NCI-H146 (cell line): ENCODE results near the gene E4F1.

Experiments
- DNase-seq: peaks from one replicate; lab custom pipeline; 2025; lab: John Stamatoyannopoulos, UW

E4F1 gene

DNA sequence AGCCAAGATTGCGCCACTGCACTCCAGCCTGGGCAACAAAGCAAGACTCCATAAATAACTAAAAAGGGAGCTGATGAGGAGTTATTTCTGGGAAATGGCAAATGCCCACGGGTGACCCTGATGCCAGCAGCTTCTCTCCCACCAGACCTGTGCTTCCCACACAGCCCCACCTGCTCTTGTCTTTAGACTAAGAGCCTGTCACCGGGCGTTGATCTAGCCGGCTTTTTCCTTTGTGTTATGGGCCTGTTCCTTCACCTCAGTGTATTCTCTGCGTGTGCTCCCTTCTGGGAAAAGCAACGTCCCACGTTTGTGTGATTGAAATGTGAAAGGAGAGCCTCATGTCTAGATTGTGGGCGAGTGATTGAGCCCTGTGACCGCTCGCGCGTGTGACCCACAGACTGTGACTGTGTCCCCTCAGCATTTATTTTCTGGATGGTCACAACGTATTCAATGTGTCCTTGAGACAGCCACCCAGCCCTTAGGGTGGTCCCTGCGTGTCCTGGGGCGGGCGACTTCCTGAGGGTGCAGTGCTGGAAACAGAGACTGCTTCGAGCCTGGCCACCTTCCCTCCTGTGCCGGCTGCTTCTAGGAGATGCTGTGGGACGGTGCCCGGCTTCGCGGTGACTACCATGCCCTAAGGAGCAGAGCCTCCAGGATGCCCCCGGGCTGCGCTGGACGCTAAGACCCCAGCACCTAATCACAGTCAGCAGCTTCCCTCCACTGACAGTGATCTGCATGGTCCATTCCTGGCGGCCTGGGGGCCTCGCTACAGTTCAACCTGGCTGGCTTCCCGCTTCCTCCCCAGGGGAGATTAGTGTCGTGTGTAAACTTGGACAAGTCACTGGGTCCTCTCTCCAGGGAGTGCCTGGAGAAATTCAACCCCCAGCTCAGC lies 52.3 kb downstream of the E4F1 start:
- DNase-seq: no peak

- DNase-seq: no peak
Measured at GRCh38 chr16:2276368-2277195, 53.2 kb downstream of the E4F1 start.

GRCh38 chr16:2277466-2278271 lies 54.3 kb downstream of the E4F1 start:
- no peak for DNase-seq

DNA sequence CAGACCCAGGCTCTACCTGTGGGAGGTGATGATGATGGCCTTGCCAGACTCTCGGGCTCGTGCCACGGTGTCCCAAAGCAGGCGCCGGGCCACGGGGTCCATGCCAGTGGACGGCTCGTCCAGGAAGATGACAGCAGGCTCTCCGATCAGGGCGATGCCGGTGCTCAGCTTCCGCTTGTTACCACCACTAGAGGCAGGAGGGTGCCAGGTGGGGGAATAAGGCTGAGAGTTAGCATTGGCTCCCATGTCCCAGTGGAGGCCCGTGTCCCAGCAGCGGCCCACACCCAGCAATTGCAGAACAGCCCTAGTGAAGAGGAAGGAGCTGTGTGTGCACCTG lies 54.8 kb downstream of the E4F1 start:
- DNase-seq: no peak

GRCh38 chr16:2278956-2279800 lies 55.8 kb downstream of the E4F1 start:
- DNase-seq: no peak

GRCh38 chr16:2280461-2280860 lies 57.1 kb downstream of the E4F1 start:
- no peak for DNase-seq

DNA sequence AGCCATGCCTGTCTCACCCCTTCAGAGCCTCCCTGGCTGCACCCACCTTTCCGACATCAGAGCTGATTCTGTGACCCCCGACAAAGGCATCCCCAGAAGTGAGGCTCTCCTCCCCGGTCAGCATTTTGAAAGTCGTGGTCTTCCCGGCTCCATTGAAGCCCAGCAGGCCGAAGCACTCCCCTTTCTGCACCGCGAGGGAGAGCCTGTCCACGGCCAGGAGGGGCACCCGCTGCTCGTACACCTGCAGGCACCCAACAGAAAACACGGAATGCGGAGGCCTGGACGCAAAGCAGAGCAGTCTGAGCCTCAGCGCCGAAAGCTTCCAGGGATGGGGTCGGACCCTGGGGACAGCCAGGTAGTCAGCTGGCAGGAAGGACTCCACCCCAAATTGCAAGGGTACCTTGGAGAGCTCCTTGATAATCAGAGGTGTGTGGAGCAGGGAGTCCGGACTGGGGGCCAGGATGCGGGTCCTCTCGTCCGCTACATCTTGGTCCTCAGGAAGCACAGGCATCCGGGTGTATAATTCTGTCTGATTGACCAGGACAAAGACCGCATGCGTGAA lies 57.7 kb downstream of the E4F1 start:
- no peak for DNase-seq

DNA sequence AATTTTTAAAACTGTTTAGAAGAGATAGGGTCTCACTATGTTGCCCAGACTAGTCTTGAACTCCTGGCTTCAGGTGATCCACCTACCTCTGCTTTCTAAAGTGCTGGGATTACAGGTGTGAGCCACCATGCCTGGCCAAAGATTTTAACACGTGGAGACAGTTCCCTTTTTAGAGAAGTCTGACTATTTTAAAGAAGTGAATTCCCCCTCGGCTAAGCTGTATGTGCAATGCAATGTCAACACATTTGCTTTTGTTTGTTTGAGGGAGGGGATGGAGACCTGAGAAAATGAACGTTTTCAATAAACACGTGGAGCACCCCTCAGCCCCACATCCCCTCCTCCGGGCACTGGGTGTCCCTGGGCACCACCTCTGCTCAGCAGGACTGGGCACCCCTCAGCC lies 58.9 kb downstream of the E4F1 start:
- DNase-seq: no peak

DNA sequence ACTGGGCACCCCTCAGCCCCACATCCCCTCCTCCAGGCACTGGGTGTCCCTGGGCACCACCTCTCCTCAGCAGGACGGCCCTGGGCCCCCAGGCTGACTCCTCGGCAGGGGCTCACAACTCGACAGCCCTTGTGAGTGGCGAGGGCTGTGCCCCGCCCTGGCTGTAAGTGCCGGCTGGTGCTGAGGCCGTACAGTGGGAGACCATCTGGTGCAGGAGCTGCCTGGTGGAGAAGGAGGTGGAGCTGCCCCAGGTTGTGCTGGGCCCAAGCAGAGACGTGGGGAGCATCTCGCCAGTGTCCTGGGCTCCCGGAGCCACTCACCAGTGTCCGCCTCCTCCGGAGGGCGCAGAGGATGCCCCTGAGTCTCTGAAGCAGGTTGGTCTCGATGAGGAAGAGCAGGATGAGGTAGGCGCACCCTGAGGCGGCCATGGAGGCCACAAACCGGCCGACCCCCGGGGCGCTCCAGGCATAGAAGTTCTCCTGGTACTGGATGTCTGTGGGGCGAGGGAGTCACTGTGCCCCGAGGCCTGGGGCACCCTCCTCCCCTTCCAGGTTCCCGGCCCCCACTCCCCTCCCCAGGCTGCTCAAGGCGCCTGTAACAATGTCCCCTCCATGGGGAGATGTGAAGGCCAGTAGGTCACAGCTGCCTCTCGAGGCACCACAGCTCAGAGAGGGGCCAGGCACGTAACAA lies 59.6 kb downstream of the E4F1 start:
- no peak for DNase-seq

GRCh38 chr16:2284001-2284770 lies 60.8 kb downstream of the E4F1 start:
- DNase-seq: no peak

- no peak for DNase-seq
Measured at GRCh38 chr16:2284797-2285576, 61.6 kb downstream of the E4F1 start.
